ENCODE measurements around the gene SLC66A1. TPM values are rescaled to one million over a fixed set of nuclear protein-coding genes. Genes with fewer than 3 reads are reported as not detected.
"Not testable (repeated sequence)": the region's sequence is repeated elsewhere in the genome, so short reads cannot be mapped to it uniquely, and the experiment has no call there.

SLC66A1 gene
- total RNA-seq, 1 donor from 2014 or later: 18.8 TPM

- H3K36me3 Mint-ChIP-seq (ENCODE audit: low read depth): peaks cover 2% of the 10 kb centered on the region
- H3K27me3 Mint-ChIP-seq (ENCODE audit: low read depth): no peaks in the 10 kb centered on the region
- DNase-seq (ENCODE audit: low spot score): no peak
- no peaks in the 10 kb centered on the region for H3K9me3 Mint-ChIP-seq (ENCODE audit: low read depth)
- H3K27ac Mint-ChIP-seq (ENCODE audit: unreplicated experiment): no peak overlapping the region
- TF ChIP-seq, protein P1, sequence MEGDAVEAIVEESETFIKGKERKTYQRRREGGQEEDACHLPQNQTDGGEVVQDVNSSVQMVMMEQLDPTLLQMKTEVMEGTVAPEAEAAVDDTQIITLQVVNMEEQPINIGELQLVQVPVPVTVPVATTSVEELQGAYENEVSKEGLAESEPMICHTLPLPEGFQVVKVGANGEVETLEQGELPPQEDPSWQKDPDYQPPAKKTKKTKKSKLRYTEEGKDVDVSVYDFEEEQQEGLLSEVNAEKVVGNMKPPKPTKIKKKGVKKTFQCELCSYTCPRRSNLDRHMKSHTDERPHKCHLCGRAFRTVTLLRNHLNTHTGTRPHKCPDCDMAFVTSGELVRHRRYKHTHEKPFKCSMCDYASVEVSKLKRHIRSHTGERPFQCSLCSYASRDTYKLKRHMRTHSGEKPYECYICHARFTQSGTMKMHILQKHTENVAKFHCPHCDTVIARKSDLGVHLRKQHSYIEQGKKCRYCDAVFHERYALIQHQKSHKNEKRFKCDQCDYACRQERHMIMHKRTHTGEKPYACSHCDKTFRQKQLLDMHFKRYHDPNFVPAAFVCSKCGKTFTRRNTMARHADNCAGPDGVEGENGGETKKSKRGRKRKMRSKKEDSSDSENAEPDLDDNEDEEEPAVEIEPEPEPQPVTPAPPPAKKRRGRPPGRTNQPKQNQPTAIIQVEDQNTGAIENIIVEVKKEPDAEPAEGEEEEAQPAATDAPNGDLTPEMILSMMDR (IDR thresholded peaks at IDR 0.05): no peak
- no peaks in the 10 kb centered on the region for H3K4me1 Mint-ChIP-seq (ENCODE audit: low read depth)
- H3K4me3 Mint-ChIP-seq (ENCODE audit: unreplicated experiment): no peak overlapping the region
Observed at GRCh38 chr1:19272064-19272463, 40.1 kb upstream of the SLC66A1 start.

- Mint-ChIP-seq H3K27me3 (ENCODE audit: low read depth) (no peaks in the 10 kb centered on the region), H3K27ac (ENCODE audit: unreplicated experiment) (peak overlapping the region; percentile 32), H3K36me3 (ENCODE audit: low read depth) (peaks cover 2% of the 10 kb centered on the region), H3K4me1 (ENCODE audit: low read depth) (no peaks in the 10 kb centered on the region), H3K9me3 (ENCODE audit: low read depth) (peaks cover 3% of the 10 kb centered on the region), H3K4me3 (ENCODE audit: unreplicated experiment) (no peak overlapping the region)
- peak; percentile 62 for DNase-seq (ENCODE audit: low spot score)
- TF ChIP-seq, protein P1 (IDR thresholded peaks at IDR 0.05): no peak
Observed at GRCh38 chr1:19273106-19273843, 38.9 kb upstream of the SLC66A1 start.

- H3K36me3 Mint-ChIP-seq (ENCODE audit: low read depth); H3K4me3 Mint-ChIP-seq (ENCODE audit: unreplicated experiment); H3K27me3 Mint-ChIP-seq (ENCODE audit: low read depth); H3K9me3 Mint-ChIP-seq (ENCODE audit: low read depth); H3K4me1 Mint-ChIP-seq (ENCODE audit: low read depth); H3K27ac Mint-ChIP-seq (ENCODE audit: unreplicated experiment): not testable (repeated sequence)
- peak; percentile 68 for DNase-seq (ENCODE audit: low spot score)
Observed at GRCh38 chr1:19273844-19274531, 38.1 kb upstream of the SLC66A1 start.

DNA sequence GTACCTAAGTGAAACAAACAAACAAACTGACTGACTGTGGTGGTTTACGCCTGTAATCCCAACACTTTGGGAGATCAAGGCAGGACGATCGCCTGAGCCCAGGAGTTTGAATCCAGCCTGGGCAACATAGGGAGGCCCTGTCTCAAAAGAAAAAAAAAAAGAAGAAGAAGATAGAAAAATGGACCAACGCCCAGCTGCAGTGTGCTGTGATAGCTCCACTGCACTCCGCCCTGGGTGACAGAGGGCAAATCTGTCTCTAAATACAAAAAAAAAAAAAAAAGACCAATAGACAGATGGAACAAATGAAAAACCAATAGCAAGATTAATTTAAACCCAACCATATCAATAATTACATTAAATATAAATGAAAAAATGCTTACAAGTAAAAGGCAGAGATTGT, 37.5 kb upstream of the SLC66A1 start:
- Mint-ChIP-seq H3K27me3 (ENCODE audit: low read depth) (no peaks in the 10 kb centered on the region), H3K27ac (ENCODE audit: unreplicated experiment) (no peak overlapping the region), H3K9me3 (ENCODE audit: low read depth) (peaks cover 8% of the 10 kb centered on the region), H3K36me3 (ENCODE audit: low read depth) (peaks cover 3% of the 10 kb centered on the region), H3K4me3 (ENCODE audit: unreplicated experiment) (no peak overlapping the region), H3K4me1 (ENCODE audit: low read depth) (no peaks in the 10 kb centered on the region)
- TF ChIP-seq, protein P1 (IDR thresholded peaks at IDR 0.05): no peak
- DNase-seq (ENCODE audit: low spot score): no peak

DNA sequence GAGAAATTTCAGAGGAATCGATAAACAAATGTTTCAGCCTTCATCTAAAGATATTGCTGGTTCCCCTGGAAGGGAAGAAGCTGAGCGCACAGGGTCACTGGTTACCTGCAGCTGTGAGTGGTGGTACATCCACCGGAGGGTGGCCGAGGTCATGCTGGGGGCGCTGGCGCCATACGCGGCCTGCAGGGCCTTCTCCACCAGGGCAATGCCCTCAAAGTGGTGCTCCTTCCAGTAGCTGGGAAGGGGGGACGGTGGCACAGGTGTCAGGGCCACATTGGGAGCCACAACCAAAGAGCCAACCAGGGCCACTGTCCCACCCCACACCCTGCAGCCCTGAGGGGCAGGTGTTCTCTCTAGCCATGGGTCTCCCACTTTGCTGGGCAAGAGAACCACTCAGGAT, 28.2 kb upstream of the SLC66A1 start:
- TF ChIP-seq, protein P1 (IDR thresholded peaks at IDR 0.05): no peak
- H3K9me3 Mint-ChIP-seq (ENCODE audit: low read depth): peaks cover 10% of the 10 kb centered on the region

More for the DNA sequence above, 28.2 kb upstream of the SLC66A1 start:
- H3K27ac Mint-ChIP-seq (ENCODE audit: unreplicated experiment): no peak overlapping the region
- H3K4me1 Mint-ChIP-seq (ENCODE audit: low read depth): no peaks in the 10 kb centered on the region
- no peak overlapping the region for H3K4me3 Mint-ChIP-seq (ENCODE audit: unreplicated experiment)
- H3K27me3 Mint-ChIP-seq (ENCODE audit: low read depth): no peaks in the 10 kb centered on the region
- no peak for DNase-seq (ENCODE audit: low spot score)
- peaks cover 6% of the 10 kb centered on the region for H3K36me3 Mint-ChIP-seq (ENCODE audit: low read depth)
